Subcutaneous abdominal adipose tissue (tissue), 5 donors: ENCODE measurements around the gene SDHA.

Source experiments
- H3K27ac ChIP-seq: one replicate; pipeline ENCODE4 v1.7.0; 2013; ENCODE audit warnings: low read depth, mild to moderate bottlenecking, inconsistent platforms, low read length, moderate library complexity
- H3K27me3 ChIP-seq, 5 donors: one replicate each; pipeline ENCODE4 v1.7.0; 2013; ENCODE audit warnings: low read length in 5 of 5, inconsistent platforms in 1 of 5; ENCODE audit not compliant: control insufficient read depth in 5 of 5, insufficient read depth in 4 of 5
- H3K36me3 ChIP-seq, 5 donors: one replicate each; pipeline ENCODE4 v1.7.0; 2013; ENCODE audit warnings: low read length in 5 of 5; ENCODE audit not compliant: control insufficient read depth in 5 of 5, insufficient read depth in 5 of 5
- H3K4me1 ChIP-seq, 5 donors: one replicate each; pipeline ENCODE4 v1.7.0; 2013; ENCODE audit warnings: low read length in 5 of 5, mild to moderate bottlenecking in 3 of 5, moderate library complexity in 1 of 5; ENCODE audit not compliant: control insufficient read depth in 5 of 5, insufficient read depth in 5 of 5
- H3K4me3 ChIP-seq, 5 donors: one replicate each; pipeline ENCODE4 v1.7.0; 2013; ENCODE audit warnings: low read length in 5 of 5, low read depth in 1 of 5
- H3K9ac ChIP-seq, 5 donors: one replicate each; pipeline ENCODE4 v1.7.0; 2013; ENCODE audit warnings: low read length in 5 of 5, mild to moderate bottlenecking in 4 of 5, moderate library complexity in 3 of 5
- H3K9me3 ChIP-seq, 5 donors: one replicate each; pipeline ENCODE4 v1.7.0; 2013; ENCODE audit warnings: low read length in 5 of 5; ENCODE audit not compliant: control insufficient read depth in 5 of 5
- donor health status: healthy.
- donor health status: healthy.
- donor health status: healthy.
- donor health status: healthy.
- donor health status: healthy.

Gene SDHA

DNA sequence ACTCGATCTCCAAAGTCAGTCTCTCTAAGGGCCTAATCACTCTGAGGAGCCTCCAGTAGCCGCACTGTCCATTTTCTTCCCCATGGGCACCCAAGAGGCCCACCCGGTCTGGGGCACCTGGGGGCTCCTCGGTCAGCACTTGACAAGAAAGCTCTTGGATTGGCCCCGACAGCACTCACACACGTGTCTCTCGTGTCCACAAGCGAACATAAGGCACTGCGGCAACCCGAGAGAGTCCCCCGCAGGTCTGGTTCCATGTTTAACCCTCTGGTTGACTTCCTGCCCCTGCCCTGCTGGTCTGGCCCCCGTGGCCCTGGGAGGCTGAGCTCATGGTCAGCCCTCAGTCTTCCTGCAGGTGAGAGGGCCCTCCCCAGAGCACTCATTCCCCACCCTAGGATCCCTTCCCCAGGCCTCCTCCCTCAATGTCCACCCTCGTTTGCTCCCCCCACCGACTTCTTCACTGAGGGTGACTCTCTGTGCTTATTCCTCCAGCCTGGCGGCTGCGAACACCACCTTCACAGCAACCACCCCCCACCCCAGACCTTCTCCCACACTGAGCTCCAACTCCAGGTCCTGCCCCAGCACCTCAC lies 43.1 kb upstream of the SDHA start:
- peaks cover 0 to 16% (median 7%) of the 10 kb centered on the region in 5 donors for H3K27me3 ChIP-seq
- H3K4me1 ChIP-seq = no peaks in the 10 kb centered on the region
- no peak overlapping the region for H3K27ac ChIP-seq
- no peak overlapping the region for H3K4me3 ChIP-seq
- no peaks in the 10 kb centered on the region for H3K9me3 ChIP-seq
- no peak overlapping the region for H3K9ac ChIP-seq
- H3K36me3 ChIP-seq = no peaks in the 10 kb centered on the region

DNA sequence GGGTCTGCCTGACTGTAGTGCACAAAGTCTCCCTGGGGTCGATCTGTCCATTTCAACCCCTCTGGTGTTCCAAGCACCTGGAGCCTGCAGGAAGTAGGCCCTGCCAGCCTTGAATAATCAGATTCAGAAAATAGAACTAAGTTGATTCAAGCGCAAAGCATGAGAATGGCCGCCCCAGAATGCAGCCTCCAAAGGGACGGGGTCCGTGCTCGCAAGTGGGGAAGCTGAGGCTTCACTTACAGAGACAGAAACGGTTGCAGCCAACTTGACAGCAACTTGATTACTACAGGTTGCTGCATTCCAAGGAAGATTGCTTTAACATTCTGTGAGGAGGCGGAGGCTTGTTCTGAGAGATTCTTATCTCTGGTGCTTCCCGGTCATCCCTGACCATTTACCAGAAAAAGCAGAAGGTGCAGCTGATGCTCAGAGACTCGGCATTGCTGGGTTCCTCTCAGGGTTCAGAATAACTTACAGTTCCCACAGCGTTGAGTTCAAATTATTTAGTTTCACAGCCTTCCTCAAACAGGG lies 41.8 kb upstream of the SDHA start:
- no peaks in the 10 kb centered on the region for H3K36me3 ChIP-seq

DNA sequence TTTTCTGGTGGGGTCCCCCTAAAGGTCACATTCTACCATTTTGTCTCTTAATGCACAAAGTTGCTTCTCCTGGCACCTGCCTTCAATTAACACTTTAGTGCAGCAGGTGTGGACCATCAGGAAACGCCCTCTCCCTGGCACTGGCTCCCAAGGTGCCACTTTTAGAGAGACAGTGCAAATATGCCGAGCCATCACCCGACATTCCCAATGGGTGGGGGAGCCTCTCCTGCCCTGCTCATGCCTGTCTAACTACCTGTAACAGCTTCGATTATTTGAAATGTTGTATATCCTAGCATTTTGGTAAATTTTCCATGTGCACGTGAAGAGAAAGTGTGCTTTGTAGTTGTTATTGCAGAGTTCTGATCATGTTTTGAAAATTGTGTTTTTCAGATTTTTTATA lies 40.0 kb upstream of the SDHA start:
- Histone ChIP-seq H3K4me3 (no peak overlapping the region), H3K36me3 (no peaks in the 10 kb centered on the region), H3K27ac (no peak overlapping the region), H3K4me1 (no peaks in the 10 kb centered on the region), H3K27me3 (peaks cover 4 to 16% (median 8%) of the 10 kb centered on the region in 5 donors), H3K9me3 (no peaks in the 10 kb centered on the region), H3K9ac (no peak overlapping the region)

More for the DNA sequence above, 41.8 kb upstream of the SDHA start:
- H3K27me3 ChIP-seq = peaks cover 0 to 24% (median 14%) of the 10 kb centered on the region in 5 donors
- no peak overlapping the region for H3K27ac ChIP-seq
- no peaks in the 10 kb centered on the region for H3K4me1 ChIP-seq
- no peaks in the 10 kb centered on the region for H3K9me3 ChIP-seq
- H3K9ac ChIP-seq = no peak overlapping the region
- H3K4me3 ChIP-seq = no peak overlapping the region

GRCh38 chr5:179401-179800 lies 38.7 kb upstream of the SDHA start:
- H3K4me3 ChIP-seq = no peak overlapping the region
- H3K36me3 ChIP-seq = no peaks in the 10 kb centered on the region
- H3K27ac ChIP-seq = no peak overlapping the region
- no peaks in the 10 kb centered on the region for H3K4me1 ChIP-seq
- H3K27me3 ChIP-seq = peaks cover 4 to 10% (median 6%) of the 10 kb centered on the region in 5 donors
- no peaks in the 10 kb centered on the region for H3K9me3 ChIP-seq
- H3K9ac ChIP-seq = no peak overlapping the region

DNA sequence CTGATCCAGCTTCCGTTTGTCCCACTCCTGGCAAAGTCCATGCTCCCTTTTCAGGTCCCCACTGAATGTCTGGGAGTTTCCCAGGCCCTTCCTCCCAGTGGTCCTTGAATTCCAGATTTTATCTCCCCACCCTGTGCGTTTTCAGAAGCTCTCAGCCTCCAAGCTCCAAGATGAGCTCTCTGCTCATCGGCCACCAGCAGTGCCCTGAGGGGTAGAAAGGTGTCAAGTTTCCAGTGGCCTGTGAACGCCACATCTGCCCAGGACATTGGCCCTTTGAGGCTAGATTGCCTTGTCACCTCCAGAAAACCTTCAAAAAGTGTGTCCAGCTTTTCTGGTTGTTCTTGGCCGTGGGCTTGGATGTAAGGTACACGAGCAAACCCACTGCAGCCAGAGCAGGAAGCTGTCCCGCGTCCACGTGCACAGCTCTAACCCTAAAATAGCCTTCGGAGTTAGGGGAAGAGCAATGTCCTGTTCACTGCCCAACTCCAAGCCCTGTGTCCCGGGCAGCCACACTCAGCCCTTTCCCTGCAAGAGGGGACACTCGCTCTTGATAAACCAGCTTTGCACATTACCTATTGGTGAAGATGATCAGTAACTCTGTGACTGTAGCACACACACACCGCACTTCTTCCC lies 37.7 kb upstream of the SDHA start:
- H3K4me1 ChIP-seq = no peaks in the 10 kb centered on the region
- H3K9me3 ChIP-seq = no peaks in the 10 kb centered on the region
- H3K27me3 ChIP-seq = peaks cover 4 to 10% (median 6%) of the 10 kb centered on the region in 5 donors
- no peak overlapping the region for H3K4me3 ChIP-seq
- H3K9ac ChIP-seq = no peak overlapping the region
- no peaks in the 10 kb centered on the region for H3K36me3 ChIP-seq
- no peak overlapping the region for H3K27ac ChIP-seq

- Histone ChIP-seq H3K9me3 (no peaks in the 10 kb centered on the region), H3K36me3 (no peaks in the 10 kb centered on the region), H3K27ac (no peak overlapping the region), H3K4me1 (peaks cover 0 to 7% (median 0%) of the 10 kb centered on the region in 5 donors), H3K27me3 (peaks cover 4 to 10% (median 6%) of the 10 kb centered on the region in 5 donors), H3K9ac (no peak overlapping the region), H3K4me3 (no peak overlapping the region)
Measured at GRCh38 chr5:181160-181559, 37.0 kb upstream of the SDHA start.

- Histone ChIP-seq H3K9ac (no peak overlapping the region), H3K4me1 (peaks cover 0 to 11% (median 0%) of the 10 kb centered on the region in 5 donors), H3K27ac (no peak overlapping the region), H3K9me3 (no peaks in the 10 kb centered on the region), H3K36me3 (no peaks in the 10 kb centered on the region), H3K4me3 (no peak overlapping the region), H3K27me3 (peaks cover 4 to 10% (median 6%) of the 10 kb centered on the region in 5 donors)
Measured at GRCh38 chr5:181566-181965, 36.6 kb upstream of the SDHA start.

DNA sequence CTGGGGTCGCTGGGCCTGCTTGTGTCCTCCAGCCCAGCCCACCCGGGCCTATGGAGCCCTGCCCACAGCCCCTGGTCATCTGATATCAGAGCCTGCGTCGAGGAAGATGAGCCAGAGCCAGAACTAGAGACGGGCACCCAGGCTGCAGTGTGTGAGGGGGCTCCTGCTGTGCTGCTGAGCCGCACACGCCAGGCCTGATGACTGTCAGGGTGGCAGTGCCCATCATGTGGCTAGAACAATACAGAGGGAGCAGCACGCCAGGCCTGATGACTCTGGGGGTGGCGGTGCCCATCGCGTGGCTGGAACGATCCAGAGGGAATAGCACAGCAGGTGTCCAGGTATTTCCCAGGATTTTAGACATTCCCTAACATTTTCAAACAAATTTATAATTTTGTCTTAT lies 36.0 kb upstream of the SDHA start:
- no peak overlapping the region for H3K4me3 ChIP-seq
- no peak overlapping the region for H3K9ac ChIP-seq
- no peaks in the 10 kb centered on the region for H3K36me3 ChIP-seq
- H3K9me3 ChIP-seq = no peaks in the 10 kb centered on the region
- no peak overlapping the region for H3K27ac ChIP-seq
- H3K27me3 ChIP-seq = peaks cover 4 to 10% (median 6%) of the 10 kb centered on the region in 5 donors
- H3K4me1 ChIP-seq = peaks cover 0 to 12% (median 0%) of the 10 kb centered on the region in 5 donors

DNA sequence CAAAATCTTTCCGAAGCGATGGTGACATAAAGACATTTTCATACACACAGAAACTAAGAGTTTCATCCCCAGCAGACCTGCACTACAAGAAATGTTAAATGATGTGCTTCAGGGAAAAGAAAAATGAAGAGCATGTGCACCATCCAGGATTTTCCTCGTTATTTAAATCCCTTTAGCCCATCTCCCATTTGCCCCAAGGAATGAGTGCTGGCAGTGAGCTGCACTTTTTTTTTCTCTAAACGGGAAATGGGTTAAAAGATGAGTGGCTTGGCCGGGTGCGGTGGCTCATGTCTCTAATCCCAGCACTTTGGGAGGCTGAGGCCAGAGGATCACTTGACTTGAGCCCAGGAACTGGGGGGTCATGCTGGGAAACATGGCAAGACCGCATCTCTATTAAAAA lies 33.6 kb upstream of the SDHA start:
- no peaks in the 10 kb centered on the region for H3K9me3 ChIP-seq
- H3K27me3 ChIP-seq = peaks cover 4 to 10% (median 8%) of the 10 kb centered on the region in 5 donors
- H3K27ac ChIP-seq = no peak overlapping the region
- no peak overlapping the region for H3K9ac ChIP-seq
- peaks cover 2 to 18% (median 11%) of the 10 kb centered on the region in 5 donors for H3K4me1 ChIP-seq
- no peaks in the 10 kb centered on the region for H3K36me3 ChIP-seq
- H3K4me3 ChIP-seq = no peak overlapping the region
